Activated CD8-positive, alpha-beta memory T cell treated with anti-CD3 and anti-CD28 coated beads, Interleukin-2, amount 50 U/mL, for 4 hours (primary cell): Measurements from ENCODE around the gene CACFD1.

Experiments
- DNase-seq: peaks from one replicate; pipeline ENCODE4 v3.0.0-alpha.2; 2020

The CACFD1 gene

GRCh38 chr9:133505901-133506652, 46.3 kb downstream of the CACFD1 start:
- no peak for DNase-seq

DNA sequence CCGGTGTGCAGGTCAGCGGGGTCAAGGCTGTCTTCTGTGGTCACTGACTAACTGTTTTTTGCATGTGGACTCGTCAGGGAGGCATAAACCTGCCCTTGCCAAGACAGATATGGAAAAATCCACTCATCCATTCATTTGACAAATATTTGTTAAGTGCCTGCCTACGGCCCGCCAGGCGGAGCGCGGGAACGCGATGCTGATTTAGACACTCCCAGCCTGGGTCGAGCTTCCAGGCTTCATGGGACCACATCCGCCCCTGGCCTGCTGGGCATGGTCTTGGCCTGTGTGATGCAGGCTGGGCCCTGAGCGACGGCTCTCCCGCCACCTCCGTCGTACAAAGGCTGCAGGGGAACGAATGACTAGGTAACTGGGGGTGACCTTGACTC, 46.9 kb downstream of the CACFD1 start:
- DNase-seq: no peak

GRCh38 chr9:133507246-133507965, 47.6 kb downstream of the CACFD1 start:
- DNase-seq: no peak

DNA sequence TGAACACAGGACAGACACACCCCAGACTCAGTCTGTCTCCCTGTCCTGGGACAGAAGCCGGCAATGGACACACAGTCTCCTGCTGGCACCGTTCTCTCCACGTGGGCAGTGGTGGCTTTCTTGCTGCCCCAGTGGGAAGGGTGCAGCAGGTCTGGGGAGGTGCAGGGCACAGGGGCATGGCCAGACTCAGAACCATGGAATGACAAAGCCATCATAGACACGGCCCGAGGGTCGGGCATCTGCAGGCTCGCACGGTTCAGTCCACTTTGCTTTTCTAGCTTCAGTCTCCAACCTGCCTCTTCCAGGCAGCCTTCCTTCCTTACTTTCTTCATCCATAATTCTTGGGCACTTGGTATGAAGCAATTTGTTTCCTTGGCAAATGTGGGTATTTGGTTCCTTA, 48.3 kb downstream of the CACFD1 start:
- no peak for DNase-seq

DNA sequence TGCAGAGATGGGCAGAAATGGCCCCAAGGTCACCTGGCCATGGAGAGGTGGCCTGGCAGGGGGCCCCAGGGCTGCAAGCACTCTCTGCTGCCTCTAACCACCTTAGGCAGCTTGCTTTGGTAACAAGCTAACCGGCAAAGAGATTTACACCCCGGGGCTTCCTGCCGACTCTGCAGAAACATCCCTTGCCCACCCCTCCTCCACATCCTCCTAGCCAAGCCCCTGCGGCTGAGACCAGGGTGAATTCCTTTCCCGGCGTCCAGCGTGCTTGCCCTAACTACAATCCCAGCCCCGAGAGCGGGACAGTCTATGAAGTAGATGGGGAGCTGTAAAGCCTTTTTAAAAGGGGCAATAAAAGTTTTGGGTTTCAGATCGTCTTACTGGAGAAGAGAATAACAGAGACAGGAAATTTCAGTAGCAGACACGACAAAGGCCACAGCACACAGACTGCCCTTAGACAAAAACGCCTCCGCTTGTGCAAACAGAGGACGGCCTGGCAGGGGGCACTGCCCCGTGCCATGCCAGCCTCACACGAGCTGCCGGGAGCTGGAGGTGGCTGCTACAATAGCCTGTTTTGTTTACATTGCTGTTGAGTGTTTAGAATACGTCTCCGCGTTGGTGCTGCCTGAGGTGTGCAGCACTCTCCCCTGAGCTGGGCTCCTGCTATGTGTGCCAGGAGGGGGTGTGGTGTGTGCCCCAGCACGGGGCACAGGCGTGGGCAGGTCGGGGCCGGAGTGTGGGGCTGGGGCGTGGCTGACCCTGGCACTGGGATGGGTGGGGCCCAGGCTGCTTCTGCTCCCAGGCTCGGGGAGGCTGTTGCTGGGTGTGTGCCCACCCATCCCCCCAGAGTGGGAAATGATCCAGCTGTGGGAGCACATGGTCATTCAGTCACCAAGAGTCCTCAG, 49.7 kb downstream of the CACFD1 start:
- no peak for DNase-seq

GRCh38 chr9:133510926-133511505, 51.2 kb downstream of the CACFD1 start:
- DNase-seq: no peak

DNA sequence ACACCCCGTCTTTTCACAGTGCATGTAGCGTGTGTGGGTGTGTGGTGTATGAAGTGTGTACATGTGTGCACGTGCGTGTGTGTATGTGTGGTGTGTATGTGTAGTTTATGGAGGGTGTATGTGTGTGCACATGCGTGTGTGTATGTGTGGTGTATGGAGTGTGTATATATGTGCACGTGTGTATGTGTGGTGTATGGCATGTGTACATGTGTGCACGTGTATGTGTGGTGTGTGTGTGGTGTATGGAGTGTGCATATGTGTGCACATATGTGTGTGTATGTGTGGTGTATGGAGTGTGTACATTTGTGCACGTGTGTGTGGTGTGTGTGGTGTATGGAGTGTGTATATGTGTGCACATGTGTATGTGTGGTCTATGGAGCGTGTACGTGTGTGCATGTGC, 51.8 kb downstream of the CACFD1 start:
- no peak for DNase-seq

DNA sequence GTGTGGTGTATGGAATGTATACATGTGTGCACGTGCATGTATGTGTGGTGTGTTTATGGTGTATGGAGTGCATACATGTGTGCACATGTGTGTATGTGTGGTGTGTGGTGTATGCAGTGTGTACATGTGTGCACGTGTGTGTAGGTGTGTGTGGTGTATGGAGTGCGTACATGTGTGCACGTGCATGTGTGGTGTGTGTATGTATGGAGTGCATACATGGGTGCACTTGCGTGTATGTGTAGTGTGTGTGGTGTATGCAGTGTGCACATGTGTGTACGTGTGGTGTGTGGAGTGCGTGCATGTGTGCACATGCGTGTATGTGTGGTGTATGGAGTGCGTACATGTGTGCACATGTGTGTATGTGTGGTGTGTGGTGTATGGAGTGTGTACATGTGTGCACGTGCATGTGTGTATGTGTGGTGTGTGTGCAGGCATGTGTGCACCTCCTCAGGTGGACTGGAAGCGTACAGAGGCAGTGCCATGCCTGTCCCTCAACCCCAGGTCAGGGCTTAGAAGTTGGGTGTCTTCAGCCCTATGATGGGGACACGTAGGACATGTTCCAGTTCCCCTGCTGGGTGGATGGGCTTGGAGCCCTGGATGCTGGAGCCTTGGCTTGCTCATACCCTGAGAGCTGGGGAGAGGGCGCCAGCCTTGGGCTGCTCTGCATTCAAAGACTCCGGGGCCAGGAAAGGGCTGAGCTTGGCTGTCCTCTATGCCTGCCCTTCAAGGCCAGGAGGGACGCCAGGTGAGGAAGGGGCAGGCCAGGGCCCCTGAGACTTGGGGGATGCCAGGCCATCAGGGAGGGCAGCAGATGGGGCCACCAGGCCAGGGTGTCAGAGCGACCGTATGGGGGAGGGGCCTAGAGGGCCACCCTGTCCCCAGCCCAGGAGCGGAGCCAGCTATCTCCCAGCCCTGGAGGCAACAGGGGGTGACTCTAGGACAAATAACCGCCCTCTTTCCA, 52.8 kb downstream of the CACFD1 start:
- DNase-seq: no peak

GRCh38 chr9:133513214-133514100, 53.7 kb downstream of the CACFD1 start:
- DNase-seq: no peak

DNA sequence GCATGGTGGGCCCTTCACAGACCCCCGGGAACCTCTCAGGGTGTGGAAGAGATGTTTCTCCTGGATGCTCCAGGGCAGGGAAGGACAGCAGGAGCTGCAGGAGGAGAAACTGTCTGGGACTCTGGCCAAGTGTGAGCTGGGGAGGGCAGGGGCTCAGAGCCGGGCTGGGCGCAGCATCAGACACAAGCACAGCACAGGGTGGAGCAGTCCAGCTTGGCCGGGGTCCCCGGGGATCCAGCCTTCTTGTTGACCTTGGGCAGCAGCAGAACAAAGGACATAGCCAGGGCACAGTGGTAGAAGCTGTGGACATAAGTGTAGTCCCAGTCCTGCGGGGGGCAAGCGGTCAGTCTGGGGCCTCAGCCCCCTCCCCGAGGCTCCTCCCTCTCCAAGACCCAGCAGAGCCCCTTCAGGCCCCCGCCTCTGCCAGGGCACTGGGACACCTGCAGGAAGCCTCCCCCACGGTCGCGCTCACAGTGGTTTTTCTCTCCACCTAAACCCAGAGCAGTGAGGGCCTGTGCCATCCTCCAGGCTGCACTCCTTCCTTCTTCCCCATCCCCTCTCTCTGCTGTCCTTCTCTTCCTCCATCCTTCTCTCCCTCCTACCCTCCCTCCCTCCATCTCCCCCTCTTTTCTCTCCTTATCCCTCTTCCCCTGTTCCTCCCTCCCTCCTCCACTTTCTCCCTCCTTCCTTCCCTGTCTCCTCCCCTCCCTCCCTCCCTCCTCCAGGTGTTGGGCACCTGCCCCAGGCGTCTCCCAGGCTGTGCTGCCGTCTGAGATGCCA, 54.9 kb downstream of the CACFD1 start:
- no peak for DNase-seq

- no peak for DNase-seq
Measured at GRCh38 chr9:133515240-133515610, 55.4 kb downstream of the CACFD1 start.

DNA sequence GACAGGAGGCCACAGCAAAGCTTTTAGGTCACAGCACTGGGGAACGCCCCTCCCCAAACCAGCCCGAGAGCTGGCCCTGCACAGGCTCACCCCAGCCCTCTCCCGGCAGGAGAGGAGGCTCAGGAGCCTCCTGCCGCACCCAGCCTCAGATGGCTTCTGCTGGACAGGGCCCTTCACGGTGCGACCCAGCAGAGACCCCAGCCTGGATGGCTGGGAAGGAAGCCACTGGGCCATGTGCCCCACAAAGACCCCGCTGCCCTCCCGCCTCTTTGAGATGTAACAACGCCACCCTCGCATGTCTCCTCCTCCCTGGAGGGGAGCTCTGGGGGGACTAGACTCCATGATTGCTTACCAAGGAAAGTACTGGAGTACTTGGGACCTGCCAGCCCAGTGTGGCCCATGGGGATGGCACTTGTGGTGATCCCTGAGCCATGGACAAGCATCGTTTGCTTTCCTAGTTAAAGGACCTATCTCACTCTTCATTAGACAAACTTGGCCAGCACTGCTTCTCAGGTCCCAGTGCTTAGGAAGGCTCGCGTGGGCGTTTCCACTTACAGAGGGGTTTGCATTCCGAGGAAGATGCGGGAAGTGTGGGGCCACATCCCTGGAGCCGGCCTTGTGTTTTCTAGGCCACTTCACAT, 56.0 kb downstream of the CACFD1 start:
- no peak for DNase-seq

DNA sequence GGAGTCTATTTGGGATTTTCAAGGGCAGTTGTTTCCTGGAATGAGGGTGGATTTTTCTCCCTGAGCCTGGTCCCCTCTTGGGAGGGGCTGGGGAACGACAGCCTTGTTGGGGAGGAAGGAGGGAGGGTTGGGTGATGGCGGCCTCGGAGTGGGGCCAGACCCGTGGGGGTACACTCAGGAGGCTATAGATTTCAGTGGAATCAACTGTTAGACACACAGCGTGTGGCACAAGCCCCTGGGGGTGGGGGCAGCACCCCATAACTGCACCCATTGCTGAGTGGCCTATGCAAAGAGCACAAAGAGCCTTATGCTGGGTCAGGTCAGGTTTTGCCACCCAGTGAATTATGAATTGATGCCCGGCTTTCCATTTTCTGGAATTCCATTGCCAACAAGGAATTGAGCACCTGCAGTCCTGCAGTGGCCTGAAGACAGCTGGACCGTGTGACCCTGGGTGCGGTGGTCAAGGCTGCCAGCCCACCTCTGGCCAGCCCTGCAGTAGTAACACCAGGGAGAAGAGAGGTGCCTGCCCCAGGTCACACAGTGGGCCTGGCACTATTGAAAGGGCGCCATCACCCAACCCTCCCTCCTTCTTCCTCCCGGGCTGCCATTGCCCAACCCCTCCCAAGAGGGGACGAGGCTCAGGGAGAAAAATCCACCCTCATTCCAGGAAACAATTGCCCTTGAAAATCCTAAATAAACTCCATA, 56.6 kb downstream of the CACFD1 start:
- no peak for DNase-seq

GRCh38 chr9:133516961-133517350, 57.2 kb downstream of the CACFD1 start:
- no peak for DNase-seq

GRCh38 chr9:133517711-133518110, 57.9 kb downstream of the CACFD1 start:
- no peak for DNase-seq

GRCh38 chr9:133518200-133518599, 58.4 kb downstream of the CACFD1 start:
- no peak for DNase-seq

DNA sequence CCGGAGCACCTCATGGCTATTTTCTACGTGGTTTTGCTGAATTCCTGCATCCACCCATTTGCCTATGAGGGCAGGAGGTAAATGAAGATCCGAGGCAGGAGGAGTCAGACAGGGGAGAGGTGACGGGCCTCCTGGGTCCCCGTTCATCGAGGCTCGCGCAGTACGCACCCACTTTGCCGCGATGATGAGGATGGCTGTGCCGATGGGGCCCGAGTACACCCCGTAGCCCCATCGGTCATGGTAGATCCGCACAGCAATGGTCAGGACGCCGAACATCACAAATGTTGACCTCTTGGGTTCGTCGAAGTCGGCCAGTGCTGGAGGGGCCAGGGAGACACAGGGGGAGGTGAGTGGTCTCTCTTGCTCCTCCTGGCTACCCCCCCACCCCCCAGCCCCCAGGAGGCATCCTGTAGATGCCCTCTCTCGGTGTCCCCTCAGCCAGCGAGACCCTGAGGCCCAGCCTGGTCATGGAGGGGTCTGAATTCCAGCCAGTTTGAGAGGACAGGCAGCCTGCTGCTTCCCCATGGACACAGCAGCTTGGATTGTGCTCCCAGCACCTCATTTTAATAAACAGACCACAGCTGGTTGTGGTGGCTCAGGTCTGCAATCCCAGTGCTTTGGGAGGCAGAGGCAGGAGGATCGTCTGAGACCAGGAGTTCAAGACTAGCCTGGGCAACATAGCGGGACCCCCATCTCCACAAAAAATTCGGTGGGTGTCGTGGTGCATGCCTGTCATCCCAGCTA, 59.1 kb downstream of the CACFD1 start:
- no peak for DNase-seq

DNA sequence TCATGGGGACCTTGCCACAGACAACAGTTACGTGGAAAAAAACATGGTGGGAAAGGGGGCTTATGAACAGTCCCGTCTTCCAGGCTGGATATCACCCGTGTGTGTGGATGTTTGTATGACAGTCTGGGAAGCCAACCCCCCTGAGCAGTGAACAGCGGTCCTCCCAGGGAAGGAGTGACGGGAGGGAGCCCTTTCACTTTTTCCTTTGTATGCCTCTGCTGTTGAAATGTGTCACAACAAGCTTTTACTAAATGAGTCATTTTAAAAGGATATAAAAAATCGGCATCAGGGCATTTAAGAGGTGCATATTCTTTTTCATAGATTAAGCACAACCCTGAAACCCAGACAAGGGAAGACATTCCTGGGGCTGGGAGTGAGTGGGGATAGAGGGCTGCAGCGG, 59.9 kb downstream of the CACFD1 start:
- DNase-seq: no peak
